Measurements from ENCODE around the gene LPCAT1. TPM values are rescaled to one million over a fixed set of nuclear protein-coding genes. Genes with fewer than 3 reads are reported as not detected.

The LPCAT1 gene
- total RNA-seq, 1 experiment from 2014 or later, result 75.0 TPM

- intact Hi-C loops (cut with micrococcal nuclease), result loop anchor here (5.0 kb wide), 1 partner anchor 83 kb away; no protein-coding TSS in a partner anchor
- POLR2A ChIA-PET, result no interaction called here
Measured at GRCh38 chr5:1509346-1510085, 14.2 kb downstream of the LPCAT1 start.

More at GRCh38 chr5:1509346-1510085, 14.2 kb downstream of the LPCAT1 start:
- no peak overlapping the region for H3K9ac ChIP-seq (ENCODE audit: low read length)
- no peak overlapping the region for H3K4me2 ChIP-seq (ENCODE audit: low read length)
- H3K36me3 ChIP-seq (ENCODE audit: control insufficient read depth in 1 of 2, insufficient read depth in 2 of 2, low read length in 2 of 2), result peaks cover 3 to 17% of the 10 kb centered on the region in 2 experiments; a peak in 3 of 4 replicates
- no peaks in the 10 kb centered on the region for H3K9me2 ChIP-seq (ENCODE audit: insufficient read depth)
- DNase-seq (ENCODE audit: low read depth, low spot score) (no peak), ATAC-seq (no peak)
- no peaks in the 10 kb centered on the region for H4K20me1 ChIP-seq (ENCODE audit: insufficient read depth)
- no peak overlapping the region for H3K4me3 ChIP-seq (replicated peaks in 1 of 2; ENCODE audit: low read depth in 1 of 2, low read length in 2 of 2)
- BruUV-seq (replicated peaks), result no TSS peak
- no peaks in the 10 kb centered on the region for H3K27me3 ChIP-seq (ENCODE audit: insufficient read depth, low read length)
- ChIA-PET CTCF (no interaction called here), RAD21 (ENCODE audit: low non-redundant PET in 1 of 2, low total read pairs in 2 of 2, uncharacterized antibody in 2 of 2, unreplicated experiment in 2 of 2) (no interaction called here)
- H3K9me3 ChIP-seq (ENCODE audit: control insufficient read depth in 1 of 2, insufficient read depth in 1 of 2, low read depth in 1 of 2, low read length in 2 of 2), result no peaks in the 10 kb centered on the region
- peaks cover 0 to 19% of the 10 kb centered on the region in 2 experiments; a peak in 2 of 4 replicates for H3K4me1 ChIP-seq (ENCODE audit: control insufficient read depth in 1 of 2, insufficient read depth in 2 of 2, low read length in 2 of 2)
- peaks cover 91% of the 10 kb centered on the region for H3K79me2 ChIP-seq (ENCODE audit: insufficient read depth, low read length)
- no peak overlapping the region for H3K27ac ChIP-seq (ENCODE audit: low read depth, low read length)
- H2AFZ ChIP-seq (ENCODE audit: low read depth, low read length, poor library complexity, severe bottlenecking), result no peak overlapping the region
- no peak for TF ChIP-seq CTCF (IDR thresholded peaks at IDR 0.05 in 2 of 3, conservative IDR thresholded peaks at IDR 0.05 in 1 of 3; ENCODE audit: borderline replicate concordance in 1 of 3, insufficient read depth in 1 of 3, low read depth in 2 of 3, low read length in 2 of 3)

Measured in HCT116 (cell line).